GM19468 (cell line): ENCODE data around the gene MAP3K1.
A peak's percentile ranks its signal among the peaks of the same experiment; 100 is the strongest.

ENCODE experiments used
- ATAC-seq: cut with Tn5 transposase; IDR thresholded peaks from one replicate; pipeline ENCODE4 v1.9.1; 2021; ENCODE audit warnings: mild to moderate bottlenecking, moderate library complexity, moderate number of reproducible peaks; ENCODE audit not compliant: unreplicated experiment; ENCODE audit errors: extremely low read depth

MAP3K1 gene

DNA sequence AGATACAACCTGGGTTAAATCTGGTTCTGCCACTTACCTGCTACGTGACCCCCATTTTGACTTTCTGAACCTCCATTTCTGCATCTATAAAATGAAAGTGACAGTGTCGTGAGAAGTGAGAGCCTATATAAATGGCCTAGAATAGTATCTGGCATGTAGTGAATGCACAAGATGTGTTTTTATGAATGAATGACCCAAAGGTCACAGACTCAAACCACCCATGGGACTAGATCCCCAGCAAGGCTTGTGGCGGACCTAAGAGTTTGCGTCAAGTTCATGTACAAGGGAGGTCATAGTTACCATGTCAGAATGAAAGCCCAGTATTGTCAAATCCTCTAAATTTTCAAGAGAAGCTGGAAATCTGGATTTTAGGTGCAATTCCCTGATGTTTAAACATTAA lies 82.9 kb downstream of the MAP3K1 start:
- no peak for ATAC-seq

DNA sequence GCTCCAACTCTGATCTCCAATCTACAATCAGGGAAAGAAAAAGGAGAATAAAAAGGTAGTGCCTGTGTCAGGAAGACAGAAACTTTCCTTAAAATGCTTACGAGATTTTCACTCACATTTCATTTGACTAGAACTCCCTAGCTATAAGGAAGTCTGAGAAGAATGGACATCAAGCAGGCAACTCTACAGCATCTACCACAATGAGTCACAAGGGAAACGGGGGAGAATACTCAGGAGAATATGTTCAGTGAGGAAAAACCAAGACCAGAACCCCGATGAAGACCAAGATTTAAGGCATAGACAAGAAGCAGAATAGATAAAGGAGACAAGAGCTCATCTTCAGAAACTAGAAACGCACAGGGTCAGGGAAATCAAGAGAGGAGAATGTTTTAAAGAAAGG lies 85.0 kb downstream of the MAP3K1 start:
- no peak for ATAC-seq

DNA sequence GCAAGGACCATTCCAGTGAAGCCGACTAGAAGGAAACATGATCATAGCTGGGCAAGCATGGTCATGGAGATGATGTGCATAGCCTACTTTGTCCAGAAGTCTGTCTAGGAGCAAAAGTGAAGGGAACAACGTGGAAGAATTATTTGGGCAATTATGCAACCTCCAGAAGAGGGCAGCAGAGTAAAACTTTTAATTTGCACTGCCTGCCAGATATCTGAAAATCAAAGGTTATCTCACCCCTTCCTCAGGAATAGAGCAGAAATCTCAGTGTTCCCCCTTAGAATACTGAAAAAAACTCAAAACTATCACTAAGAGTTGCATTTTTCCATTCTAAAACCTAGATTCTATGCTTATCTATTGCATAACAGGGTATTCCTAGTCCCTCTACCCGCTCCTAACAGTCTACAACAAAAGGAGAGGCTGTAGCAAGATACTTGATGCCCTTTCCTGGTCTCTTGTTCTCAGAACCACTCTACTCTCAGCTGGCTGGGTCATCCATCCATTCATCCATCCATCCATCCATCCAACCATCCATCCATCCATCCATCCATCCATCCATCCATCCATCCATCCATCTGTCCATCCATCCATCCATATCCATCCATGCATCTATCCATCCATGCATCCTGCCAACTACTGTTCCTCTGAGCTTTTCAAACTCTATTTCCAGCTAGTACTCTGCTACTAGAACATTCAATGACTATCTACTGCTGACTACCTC lies 85.7 kb downstream of the MAP3K1 start:
- ATAC-seq, result no peak

DNA sequence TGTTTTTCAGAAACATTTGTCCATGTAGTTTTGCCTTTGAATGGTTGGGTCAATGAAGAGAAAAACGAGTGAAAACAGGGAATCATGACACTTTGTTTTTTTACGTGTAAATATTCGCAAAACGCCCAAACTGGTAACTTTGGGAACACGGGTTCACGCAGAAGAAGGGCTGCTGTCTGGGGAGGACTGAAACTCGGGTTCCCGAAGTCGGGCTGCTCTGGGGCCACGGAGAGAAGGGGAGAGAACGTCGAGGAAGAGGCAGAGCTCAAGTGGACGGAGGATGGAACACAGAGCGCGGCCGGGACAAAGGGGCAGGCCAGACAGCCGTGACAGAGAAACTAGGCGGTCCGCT lies 93.6 kb downstream of the MAP3K1 start:
- peak; percentile 13 for ATAC-seq

DNA sequence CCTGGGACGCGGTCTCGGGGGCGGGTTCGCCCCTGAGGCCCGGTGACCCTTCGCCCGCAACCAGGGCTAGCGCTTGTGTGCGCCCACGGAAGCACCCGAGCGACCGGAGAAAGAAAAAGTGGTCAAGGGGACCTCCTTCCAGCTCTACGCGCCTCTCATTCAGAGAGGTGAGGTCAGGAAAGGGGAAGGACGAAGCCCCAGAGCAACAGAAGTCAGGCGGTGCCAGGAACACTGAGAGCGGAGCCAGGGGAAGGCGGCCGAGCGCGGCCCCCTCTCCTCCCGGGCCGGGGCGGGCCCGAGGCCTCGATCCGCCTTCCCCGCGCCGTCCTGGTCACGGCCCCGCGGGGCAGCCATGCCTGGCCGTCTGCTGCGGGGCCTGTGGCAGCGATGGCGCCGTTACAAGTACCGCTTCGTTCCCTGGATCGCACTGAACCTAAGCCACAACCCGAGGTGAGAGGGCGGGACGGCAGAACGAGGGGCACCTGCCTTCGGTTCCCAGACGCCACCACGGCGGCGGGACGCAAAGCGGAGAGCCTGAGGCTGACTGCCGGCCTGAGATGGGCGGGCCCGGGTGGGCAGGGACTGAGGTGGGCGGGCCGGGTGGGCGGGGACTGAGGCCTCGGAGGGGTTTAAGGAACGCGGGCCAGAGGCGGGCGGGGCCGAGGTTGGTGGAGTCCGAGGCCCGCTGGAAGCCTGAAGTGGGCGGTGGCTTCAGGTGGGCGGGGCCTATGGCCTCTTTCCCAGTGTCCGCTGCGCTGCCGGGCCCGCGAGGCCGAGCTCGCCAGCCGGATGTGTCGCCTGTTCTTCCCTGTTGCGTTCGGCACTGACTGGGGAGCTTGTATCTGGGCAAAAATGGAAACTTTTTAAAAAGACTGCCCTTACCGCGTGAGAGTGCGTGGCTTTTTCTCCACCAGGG lies 94.2 kb downstream of the MAP3K1 start, which contains the start of gene SETD9:
SETD9 (plus strand) TSS at position 303 of the 916 bp plus-strand sequence; CDS start at position 353, 50 bp downstream.
- ATAC-seq, result peak; percentile 83

DNA sequence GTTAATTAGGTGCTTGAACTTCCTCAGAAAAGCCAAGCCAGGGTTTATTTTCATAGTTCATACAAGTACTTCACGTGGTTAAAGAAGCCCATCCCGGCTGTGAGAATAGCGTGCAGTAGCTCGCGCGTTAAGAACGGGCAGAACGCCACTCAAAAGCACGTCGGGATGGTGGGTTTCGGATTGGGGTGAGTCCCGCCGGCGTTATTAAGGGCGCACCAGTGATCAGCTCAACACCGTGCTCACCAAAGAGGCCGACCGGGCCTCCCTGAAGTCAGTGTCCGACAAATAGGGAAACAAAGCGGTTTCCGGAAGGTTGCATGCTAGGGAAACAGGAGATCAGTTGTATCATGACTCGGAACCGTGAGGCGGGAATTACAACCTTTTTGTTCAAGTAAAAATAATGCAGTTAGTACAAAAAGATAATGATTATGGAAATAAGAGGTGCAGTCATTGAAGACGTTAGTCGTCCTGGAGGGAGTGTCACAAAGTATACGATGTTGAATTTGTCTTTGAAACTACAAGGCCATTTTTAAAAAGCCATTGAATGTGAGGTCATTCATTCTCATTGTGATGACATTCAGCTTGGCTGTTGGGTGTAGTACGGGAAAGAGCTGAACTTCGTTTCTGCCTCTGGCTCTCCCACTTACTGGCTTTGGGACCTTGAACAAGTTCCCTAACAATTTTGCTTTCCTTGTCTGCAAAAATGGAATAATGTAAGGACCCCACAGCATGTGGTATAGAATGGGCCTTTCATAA lies 95.0 kb downstream of the MAP3K1 start:
- no peak for ATAC-seq

DNA sequence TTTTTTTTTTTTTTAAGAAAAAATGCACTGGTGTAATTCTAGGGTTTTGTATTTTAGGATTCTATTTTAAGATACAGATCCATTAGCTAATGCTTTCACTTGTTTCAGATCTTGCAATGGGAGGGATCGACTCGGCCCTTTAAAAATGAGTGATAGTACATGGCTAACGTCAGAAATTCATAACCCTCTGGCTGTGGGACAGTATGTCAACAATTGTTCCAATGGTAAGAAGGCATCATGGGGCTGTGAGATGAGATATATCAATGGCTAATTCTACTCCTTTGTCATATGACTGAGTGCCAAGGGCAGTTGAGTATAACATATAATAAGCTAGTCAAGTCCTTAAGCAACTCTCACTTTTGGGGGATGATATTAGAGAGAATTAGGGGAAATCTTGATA lies 98.4 kb downstream of the MAP3K1 start:
- no peak for ATAC-seq

DNA sequence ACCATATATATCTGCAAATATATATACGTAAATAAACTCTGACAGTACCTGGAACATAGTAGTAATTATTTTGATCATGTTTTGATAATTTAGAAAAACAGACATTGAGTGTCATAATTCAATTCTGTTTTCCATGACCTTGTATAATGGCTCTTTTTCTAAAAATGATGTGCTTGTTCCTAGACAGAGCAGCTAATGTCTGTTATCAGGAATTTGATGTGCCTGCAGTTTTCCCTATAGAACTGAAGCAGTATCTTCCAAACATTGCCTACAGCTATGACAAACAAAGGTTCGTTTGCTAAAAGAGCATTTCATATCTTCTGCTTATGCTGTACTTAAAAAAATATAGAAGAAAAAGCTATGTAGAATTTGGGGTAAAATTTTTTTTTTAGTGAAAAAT lies 99.3 kb downstream of the MAP3K1 start:
- no peak for ATAC-seq

DNA sequence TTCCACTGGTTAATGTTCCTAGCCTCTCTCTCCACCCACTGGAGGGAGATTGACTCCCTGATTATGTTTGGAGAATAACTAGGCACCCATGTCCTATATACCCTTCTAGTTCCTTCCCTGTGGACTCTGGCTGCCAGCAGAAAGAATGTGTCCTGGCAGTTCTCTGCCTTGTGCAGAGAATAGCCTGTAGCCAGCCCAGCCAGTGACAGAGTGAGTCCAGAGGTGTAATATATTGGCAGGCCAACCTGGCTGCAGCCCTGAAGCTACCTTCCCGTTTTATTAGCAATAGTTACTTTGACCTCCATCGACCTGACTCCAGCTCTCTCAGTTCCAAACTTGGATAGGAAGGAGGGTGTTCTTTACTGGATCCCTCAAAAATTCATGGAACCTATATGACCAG lies 102.2 kb downstream of the MAP3K1 start:
- ATAC-seq, result no peak

DNA sequence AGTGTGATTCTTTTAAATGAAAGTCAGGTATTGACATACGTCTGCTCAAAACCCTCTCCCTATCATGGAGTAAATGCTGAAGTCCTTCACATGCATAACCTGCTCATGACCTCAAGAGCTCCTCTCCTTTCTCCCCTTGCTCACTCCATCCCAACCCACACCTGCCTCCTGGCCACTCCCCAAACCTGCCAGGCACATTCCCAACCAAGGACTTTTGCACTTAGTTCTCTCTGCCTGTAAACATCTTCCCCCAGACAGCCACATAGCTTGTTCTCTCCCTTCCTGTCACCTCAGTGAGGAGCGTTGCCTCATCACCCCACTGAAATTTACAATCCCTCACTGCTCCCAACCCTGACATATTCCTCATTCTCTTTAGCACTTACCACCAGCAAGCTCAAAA lies 102.7 kb downstream of the MAP3K1 start:
- ATAC-seq, result no peak

DNA sequence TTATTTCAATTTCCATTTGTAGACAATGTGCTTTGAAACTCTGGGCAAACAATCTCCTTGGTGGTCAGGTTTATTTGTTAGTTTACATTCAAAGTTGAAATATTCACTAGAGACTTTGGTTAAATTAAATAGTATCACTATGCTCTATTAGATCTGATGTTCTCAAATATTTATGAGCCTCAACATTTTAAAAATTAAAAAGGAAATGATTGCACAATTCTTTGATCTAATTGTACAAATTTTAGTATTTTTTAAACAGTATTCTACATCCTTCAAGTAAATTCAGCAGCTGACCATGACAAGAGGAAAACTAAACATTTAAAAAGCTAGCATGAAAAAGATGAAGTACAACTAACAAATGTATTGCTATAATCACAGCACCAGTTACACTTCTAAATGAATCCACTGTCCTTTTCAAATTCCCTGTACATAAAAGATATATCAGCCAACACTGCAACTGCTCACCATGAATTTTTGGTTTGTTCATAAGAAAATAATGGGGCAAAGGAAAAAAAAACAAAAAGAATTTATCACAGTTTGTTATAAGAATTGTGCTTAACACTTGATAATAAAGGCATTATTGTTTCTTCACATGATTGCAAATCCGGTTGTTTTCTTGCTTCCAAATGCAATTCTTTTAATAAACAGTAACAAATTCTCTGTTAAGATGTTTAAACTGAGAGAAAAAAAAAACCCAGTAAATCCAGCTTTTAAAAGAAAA lies 104.8 kb downstream of the MAP3K1 start:
- no peak for ATAC-seq

DNA sequence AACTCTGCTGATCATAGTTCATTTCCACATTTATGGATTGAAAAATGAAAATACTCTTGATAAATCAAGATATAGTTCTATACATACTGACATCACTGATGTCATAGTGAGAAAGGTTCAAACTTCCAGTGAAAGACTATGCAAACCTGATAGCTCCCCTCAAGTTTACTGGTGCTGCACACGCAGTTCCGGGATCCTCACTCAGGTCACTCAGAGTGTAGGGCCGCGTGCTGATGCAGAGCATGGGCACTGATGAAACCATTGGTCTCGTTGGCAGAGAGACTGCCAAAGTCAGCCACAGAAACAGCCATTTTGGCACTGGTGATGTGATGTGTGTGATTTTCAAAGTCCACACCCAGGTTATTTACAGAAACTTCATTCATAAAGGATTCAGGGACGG lies 107.6 kb downstream of the MAP3K1 start:
- ATAC-seq, result no peak

DNA sequence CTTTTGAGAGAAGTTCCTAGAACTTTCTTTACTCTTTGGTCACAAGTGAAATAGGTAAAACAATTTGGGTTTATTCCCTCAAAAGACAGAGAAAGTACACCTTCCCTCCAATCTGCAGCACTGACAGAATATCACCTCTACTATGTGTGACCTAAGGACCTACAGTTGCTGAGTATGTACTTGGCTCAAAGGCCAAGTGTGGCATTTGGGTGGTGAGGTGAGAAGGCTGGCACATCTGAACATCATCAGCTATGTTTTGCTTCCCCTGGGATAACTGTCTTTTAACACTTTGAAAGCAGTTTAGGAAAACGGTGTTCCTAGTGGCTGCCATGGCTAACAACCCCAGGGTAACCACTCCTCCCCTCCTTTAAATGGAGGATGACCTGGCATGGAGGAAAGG lies 119.0 kb downstream of the MAP3K1 start:
- no peak for ATAC-seq

DNA sequence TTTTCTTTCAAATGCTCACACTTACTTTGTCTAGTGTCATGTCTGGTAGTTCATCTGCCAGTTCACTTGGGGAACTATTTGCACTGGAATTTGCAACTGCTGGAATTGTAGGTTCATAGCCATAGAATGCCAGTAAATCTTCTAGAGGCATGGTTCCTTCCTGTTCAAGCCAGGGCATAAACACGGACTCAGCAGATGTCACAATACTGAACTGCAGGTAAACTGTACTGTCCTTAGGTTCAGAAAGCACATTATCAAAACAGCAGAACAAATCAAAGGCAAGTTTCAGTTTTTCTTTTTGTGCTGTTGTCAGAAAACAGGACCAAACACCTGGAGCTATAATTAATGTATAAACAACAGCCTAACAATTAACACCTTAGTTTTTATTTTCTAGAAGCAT lies 123.5 kb downstream of the MAP3K1 start:
- ATAC-seq, result no peak

DNA sequence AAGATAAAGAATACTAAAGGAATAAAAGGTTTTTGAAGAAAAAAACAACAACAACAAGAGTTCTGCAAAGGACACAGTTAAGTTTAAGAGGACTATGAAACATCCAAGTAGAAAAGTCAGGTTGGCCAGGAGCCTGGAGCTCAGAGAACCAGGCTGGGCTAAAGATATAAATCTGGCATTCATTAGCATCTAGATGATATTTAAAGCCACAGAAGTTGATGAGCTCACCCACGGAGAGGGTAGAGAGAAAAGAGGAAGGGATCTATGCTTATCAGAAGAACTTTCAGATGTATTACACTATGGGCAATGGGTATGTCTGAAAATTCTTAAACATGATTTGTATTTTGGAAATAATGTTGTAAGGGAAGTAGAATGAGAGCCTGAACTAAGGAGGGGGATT lies 126.6 kb downstream of the MAP3K1 start:
- ATAC-seq, result no peak
